GM19238 (cell line): ENCODE data around the gene CENPA.
"Not testable (repeated sequence)": the region's sequence is repeated elsewhere in the genome, so short reads cannot be mapped to it uniquely, and the experiment has no call there.

Source experiments
- DNase-seq: peaks from one replicate; pipeline ENCODE4 v3.0.0; 2011; ENCODE audit warnings: low spot score; ENCODE audit not compliant: insufficient read length

CENPA gene

DNA sequence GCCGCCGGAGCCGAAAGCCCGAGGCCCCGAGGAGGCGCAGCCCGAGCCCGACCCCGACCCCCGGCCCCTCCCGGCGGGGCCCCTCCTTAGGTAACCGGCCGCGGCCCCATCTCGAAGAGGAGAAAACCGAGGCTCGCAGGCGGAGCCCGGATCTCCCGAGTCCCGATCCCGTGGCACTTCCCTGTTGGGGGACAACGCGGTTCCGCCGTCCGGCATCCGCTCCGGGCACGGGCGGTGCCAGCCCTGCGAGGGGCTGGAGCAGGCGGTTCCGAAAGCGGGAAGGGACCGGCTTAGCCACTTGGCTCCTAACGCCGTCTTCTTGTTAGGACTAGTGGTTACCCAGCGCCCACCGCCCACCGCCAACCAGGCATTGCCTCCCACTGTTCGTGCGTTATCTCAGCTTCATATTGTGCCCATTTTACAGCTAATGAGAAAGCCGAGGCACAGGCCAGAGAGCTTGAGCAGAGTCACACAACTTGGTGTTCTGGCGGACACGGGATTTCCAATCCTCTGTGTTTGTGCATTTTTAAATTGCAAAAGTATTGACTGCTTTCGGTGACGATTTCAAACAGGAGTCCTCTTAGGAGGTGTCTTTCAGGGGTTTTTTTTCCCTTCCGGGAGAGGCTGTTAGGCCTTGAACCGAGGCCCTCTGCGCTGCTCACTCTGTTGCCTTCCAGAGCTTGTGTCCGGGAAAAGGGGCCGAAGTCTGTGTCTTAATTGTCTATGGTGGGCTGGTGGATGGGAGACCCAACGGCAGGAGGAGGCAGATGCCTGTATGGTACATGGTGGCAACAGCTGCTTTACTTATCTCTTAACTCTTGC, 562 bp downstream of the CENPA start:
- peak; percentile 30 for DNase-seq

- no peak for DNase-seq
Measured at GRCh38 chr2:26792720-26793119, 6.9 kb downstream of the CENPA start.

GRCh38 chr2:26793518-26793917, 7.7 kb downstream of the CENPA start:
- DNase-seq: no peak

- not testable (repeated sequence) for DNase-seq
Measured at GRCh38 chr2:26795135-26795534, 9.3 kb downstream of the CENPA start.

DNA sequence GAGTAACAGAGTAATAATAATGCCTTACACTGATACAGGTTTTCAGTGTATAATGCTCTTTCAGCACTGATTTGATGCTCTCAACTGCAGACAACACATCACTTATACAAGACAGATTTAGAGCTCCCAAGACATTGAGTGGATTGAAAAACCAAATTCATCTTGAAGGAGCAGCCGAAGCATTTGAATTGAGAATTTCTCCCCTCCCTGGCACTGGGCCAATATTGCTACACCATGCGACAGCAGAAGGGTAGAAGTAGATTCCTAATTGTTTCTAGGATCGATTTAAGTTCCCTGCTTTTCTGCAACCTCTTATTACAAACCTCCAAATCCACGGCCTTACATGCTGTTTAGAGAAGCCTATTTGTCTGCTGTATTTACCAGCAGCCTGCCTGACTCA, 15.5 kb downstream of the CENPA start:
- no peak for DNase-seq

DNA sequence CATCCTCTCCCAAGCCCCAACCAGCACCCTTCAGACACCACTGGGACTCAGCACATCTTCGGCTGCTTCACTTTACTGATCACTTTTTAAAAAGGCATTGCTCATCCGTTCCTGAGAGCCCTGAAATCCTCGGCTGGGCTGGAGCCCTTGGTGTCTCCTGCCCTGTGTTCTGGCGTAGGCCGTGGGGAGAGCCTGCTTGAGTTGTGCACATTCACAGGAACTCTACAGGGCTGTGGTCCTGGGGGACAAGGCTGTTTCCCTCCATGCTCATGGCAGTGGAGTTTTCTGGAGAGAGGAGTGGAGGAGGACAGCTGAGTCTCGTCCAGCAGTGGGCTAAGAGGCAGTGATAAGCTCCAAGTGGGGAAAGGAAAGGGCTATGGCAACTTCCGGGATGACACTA, 15.9 kb downstream of the CENPA start:
- no peak for DNase-seq

DNA sequence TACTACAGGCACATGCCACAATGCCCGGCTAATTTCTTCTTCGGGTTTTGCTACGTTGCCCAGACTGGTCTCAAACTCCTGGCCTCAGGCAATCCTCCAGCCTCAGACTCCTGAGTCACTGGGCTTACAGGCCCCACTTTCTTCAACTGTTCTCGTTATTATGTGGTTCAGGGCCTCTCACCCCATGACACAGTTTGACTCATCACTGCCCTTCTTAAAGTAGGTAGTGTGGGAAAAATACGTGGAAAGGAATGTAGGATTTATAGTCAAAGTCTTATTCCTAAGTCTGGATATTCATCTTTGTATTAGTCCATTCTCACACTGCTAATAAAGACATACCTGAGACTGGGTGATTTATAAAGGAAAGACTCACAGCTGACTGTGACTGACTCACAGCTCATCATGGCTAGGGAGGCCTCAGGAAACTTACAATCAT, 19.4 kb downstream of the CENPA start:
- DNase-seq: no peak

DNA sequence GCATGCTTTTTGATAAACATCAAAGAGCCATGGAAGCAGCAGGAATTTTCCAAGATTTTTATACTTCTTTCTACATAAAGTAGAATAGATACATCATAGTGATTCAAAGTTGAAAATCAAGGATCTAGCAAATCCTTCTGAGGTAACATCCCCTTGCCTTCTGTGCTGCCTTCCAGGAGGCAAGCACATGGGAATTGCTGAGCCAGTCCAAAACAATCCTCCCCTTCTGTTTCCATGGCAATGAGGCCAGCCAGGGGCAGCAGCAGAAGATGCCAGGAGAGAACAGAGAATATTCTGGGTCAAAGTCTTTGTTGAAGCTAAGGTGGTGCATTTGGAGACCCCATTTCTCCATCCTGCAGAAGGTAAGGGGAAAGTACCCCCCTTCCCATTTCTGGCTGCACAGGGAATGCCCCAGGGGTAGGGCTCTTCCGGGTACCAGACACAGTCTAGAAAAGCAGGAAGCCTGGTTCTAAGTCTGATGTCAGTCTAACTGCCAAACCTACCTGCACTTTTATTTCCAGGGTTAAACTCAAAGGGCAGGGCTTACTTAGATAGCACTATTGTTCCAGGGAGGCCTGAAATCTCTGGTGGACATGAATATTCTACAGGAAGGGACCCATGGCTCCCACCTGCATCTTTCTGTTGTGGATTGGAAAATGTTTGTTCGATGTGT, 22.1 kb downstream of the CENPA start:
- no peak for DNase-seq

- no peak for DNase-seq
Measured at GRCh38 chr2:26809211-26809610, 23.4 kb downstream of the CENPA start.

DNA sequence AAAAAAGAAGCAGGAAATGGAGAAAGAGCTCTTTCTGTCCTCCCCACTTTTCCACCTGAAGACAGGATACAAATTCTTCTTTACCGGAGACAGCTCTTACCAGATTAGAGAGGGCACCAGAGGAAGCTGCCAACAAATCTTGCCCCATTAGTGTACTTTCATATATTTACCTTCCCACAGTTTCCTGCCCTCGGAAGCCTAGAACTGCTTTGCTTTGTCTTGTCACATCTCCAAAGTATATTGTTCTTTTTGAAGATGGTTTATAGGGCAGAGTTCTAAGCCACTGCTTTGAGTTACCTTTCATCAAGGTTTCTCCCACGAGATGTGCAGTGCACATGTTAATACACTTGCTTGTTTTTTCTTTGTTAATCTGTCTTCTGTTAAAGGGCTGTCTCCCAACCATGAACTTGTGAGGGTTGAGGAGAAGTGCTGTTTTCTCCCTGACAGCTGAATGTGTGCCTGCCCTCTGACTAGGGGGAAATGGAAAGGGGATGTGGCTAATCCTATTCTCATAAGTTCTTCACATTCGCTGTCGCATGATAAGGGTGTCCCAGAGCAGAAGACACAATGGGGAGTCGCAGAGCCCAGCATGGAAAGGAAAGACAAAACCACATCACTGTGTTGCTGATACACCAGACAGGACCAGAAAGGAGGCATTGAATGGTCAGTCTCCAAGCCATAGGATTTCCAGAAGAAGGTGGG, 24.2 kb downstream of the CENPA start:
- DNase-seq: no peak

DNA sequence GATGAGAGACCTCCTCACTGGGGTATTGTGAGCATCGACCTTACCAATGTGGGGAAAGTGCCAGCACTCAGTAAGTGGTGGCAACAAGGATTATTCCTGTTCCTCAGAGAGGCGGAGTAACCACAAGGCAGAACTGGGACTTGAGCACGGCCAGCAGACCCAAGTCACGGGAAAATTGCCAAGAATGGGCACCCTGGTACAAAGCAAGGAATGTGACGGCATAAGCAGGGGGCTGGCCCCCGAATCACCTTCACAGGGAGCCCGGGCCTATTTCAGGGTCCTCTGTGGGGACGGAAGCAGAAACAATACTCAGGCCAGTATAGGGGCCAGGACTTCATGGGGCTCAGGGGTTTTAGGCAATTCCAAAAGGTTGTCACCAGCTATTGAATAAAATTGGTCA, 25.4 kb downstream of the CENPA start:
- DNase-seq: no peak

DNA sequence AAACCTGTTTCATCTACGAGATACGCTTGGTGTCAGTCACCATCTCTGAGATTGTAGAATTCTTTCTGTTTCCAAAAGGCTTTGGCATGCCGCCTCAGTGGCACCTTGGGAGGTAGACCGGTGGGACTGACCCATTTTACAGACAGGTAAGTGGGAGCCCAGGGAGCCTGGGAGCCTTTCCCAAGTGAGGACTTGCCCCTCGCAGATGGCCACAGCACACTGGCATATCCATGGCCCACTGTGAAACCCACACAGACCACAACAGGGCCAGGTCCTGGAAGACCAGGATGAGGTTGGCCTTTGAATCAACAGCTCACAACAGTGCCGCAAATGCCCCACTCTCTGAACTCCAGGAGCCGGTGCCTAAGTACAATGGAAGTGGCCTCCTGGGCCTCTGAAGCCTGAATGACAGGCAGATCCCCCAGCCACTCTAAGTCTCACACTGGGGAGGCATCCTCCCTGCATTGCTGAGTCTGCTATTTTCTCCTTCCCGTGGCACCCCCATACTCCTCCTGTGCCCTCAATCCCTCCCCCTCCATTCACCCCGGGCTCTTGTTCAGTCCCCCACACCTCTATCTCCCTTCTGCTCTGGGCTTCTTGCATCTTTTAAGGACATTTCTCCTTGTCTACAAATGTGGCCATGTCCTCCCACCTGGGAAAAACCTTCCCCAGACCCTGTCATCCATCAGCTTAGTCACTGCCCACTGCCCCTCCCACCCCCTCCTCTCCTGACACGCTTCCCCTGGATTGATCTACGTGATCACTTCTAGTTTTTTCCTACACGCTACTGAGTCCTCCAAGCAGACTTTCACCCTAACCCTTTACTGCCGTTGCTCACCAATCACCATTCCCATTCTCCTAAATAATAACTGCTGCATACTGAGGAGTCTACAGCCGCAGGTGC, 26.2 kb downstream of the CENPA start:
- DNase-seq: no peak

- DNase-seq: no peak
Measured at GRCh38 chr2:26812731-26813130, 26.9 kb downstream of the CENPA start.

- not testable (repeated sequence) for DNase-seq
Measured at GRCh38 chr2:26814072-26814765, 28.4 kb downstream of the CENPA start.

- no peak for DNase-seq
Measured at GRCh38 chr2:26816893-26817292, 31.0 kb downstream of the CENPA start.

DNA sequence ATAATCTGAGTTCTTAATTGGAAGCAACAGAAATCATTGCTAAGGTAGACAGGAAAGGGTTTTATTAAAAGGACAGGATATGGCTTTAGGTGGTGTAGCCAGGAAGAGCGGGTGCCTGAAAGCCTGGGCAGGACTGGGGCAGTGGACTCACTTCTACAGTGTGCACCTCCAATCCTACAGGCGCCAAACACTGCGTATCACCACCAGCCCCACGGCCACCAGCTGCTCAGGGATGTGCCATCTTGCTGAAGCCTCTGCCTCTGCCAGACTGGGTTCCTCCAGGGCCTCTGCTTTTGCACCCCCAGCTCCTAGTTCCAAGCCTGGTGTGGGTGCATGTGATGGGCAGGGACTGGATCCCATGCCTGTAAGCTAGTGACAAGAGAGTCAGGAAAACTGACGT, 32.4 kb downstream of the CENPA start:
- DNase-seq: no peak

GRCh38 chr2:26818972-26819371, 33.1 kb downstream of the CENPA start:
- no peak for DNase-seq

DNA sequence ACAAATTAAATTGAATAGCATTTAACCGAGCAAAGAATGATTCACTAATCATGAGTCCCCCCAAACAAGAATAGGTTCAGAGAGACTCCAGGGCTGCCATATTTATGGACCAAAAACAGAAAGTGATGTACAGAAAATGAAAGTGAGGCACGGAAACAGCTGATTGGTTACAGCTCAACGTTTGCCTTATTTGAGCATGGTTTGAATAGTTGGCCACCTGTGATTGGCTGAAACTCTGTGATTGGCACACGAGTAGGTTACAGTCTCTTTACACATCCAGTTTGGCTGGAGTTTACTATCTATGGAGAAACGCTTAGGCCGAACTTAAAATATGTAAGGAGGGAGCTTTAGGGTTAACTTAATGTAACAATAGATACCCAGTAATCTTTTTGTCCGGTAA, 35.1 kb downstream of the CENPA start:
- DNase-seq: no peak

DNA sequence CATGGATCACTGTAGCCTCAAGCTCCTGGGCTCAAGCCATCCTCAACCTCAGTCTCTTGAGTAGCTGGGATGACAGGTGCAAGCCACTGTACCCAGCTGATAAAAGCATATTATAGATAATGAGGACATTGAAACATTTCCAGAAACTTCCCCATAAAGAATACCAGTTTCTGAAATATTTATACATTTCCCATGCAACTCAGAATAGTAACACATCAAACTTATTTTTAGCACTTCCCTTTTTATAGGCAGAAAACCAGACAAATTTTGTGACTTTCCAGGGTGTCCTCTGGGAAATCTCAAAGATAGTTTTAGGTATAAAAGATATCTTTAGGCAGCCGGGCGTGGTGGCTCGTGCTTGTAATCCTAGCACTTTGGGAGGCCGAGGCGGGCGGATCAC, 37.0 kb downstream of the CENPA start:
- no peak for DNase-seq

DNA sequence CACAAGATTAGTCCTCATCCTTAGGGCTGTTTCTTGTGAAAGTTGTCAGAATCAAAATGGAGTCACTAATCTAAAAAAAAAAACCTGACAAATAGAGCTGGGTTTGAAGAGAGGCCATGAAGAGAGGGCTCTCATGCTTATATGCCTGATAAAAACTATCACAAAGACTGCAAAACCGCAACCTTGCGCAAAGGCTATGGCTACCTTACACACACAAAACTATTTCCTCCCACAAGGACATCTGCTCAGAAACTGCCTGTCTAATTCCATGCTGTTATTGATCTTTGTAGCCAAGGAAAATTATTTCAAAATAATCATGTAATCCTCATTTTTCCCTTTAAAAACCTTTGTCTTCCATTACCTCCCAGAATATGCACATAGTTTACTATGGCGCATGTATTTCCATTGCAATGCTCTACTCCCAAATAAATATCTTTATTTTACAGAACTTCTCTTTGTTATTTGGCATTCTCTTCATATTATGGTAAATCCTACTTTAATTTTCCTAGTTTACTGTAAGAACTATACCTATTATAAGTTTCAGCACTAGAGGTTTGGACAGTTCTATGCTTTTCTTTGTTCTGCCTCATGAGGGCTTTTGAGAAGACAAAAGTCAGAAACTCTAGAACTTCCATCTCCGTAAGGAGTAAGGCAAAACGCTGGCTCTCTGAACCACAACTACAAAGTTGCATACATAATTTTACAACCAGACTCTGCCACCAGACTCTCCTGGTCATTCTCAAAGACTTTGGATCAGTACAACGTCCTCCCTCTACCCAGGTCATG, 52.5 kb downstream of the CENPA start:
- no peak for DNase-seq
